B cell (primary cell): Measurements from ENCODE around the gene OR51I2. TPM values are rescaled to one million over a fixed set of nuclear protein-coding genes. Genes with fewer than 3 reads are reported as not detected.

Source experiments
- ATAC-seq: fragments of 200-7000 bp; cut with Tn5 transposase; one replicate; pipeline ENCODE4 v1.10.0; 2021; ENCODE audit warnings: low read depth, mild to moderate bottlenecking, moderate number of reproducible peaks, moderate library complexity
- CTCF ChIA-PET: fragments of 350-600 bp; sonication (Branson Sonifier 250); formaldehyde crosslinking; loops from one replicate; lab custom pipeline; 2021; ENCODE audit warnings: antibody characterized with exemption, inconsistent platforms; lab: Charles Lee
- POLR2A ChIA-PET: fragments of 350-600 bp; sonication (Branson Sonifier 250); formaldehyde crosslinking; loops from one replicate; lab custom pipeline; 2021; ENCODE audit warnings: antibody characterized with exemption; lab: Charles Lee
- DNase-seq: peaks from one replicate; pipeline ENCODE4 v3.0.0; 2013
- H2AFZ ChIP-seq: 2 replicates; pipeline ENCODE4 v1.6.1; 2012; ENCODE audit warnings: mild to moderate bottlenecking, low read depth, low read length; ENCODE audit not compliant: insufficient read depth, poor library complexity, severe bottlenecking
- H3K27ac ChIP-seq, 2 donors: 1 replicate in 1 of 2; 2 replicates in 1 of 2; pipeline ENCODE4 v1.5.1; 2012 to 2013; ENCODE audit warnings: low read length in 2 of 2, mild to moderate bottlenecking in 2 of 2, moderate library complexity in 1 of 2
- H3K27me3 ChIP-seq, 4 experiments: fragments of 200-600 bp in 1 of 4; sonication (generic) in 1 of 4; replicated peaks in 1 of 4; 1 replicate in 2 of 4; 2 replicates in 2 of 4; pipeline versions ENCODE4 v1.6.1 to v1.7.0; 2013 to 2016; ENCODE audit warnings: low read length in 3 of 4, mild to moderate bottlenecking in 2 of 4, mixed read lengths in 1 of 4, moderate library complexity in 1 of 4; ENCODE audit not compliant: insufficient read depth in 4 of 4, control insufficient read depth in 3 of 4; ENCODE audit errors: control extremely low read depth in 1 of 4
- H3K36me3 ChIP-seq, 2 experiments: replicated peaks in 1 of 2; 1 replicate in 1 of 2; 2 replicates in 1 of 2; pipeline versions ENCODE4 v1.6.1 to v1.7.1; 2013; ENCODE audit warnings: low read length in 1 of 2; ENCODE audit not compliant: insufficient read depth in 2 of 2, control insufficient read depth in 1 of 2; ENCODE audit errors: control extremely low read depth in 1 of 2, extremely low read depth in 1 of 2
- H3K4me1 ChIP-seq, 2 donors: fragments of 200-600 bp in 1 of 2; sonication (generic) in 1 of 2; 1 replicate in 1 of 2; 2 replicates in 1 of 2; pipeline versions ENCODE4 v1.5.1 to v1.6.1; 2013 to 2017; ENCODE audit warnings: low read length in 2 of 2; ENCODE audit not compliant: control insufficient read depth in 2 of 2, insufficient read depth in 2 of 2
- H3K4me2 ChIP-seq: replicated peaks from 2 replicates; pipeline ENCODE3; 2012; ENCODE audit warnings: mild to moderate bottlenecking, low read depth, low read length; ENCODE audit not compliant: poor library complexity, severe bottlenecking
- H3K4me3 ChIP-seq, 5 experiments: fragments of 200-600 bp in 1 of 5; sonication (generic) in 1 of 5; 1 replicate in 3 of 5; 2 replicates in 2 of 5; pipeline versions ENCODE4 v1.5.1 to v1.7.0; 2011 to 2016; ENCODE audit warnings: low read length in 4 of 5, mild to moderate bottlenecking in 4 of 5, low read depth in 2 of 5, control low read depth in 1 of 5, moderate library complexity in 1 of 5; ENCODE audit not compliant: insufficient read depth in 1 of 5; ENCODE audit errors: control extremely low read depth in 1 of 5, extremely low read depth in 1 of 5
- H3K79me2 ChIP-seq: fragments of 200-600 bp; sonication (generic); one replicate; pipeline ENCODE4 v1.6.0; 2016; ENCODE audit warnings: low read length; ENCODE audit not compliant: control insufficient read depth, insufficient read depth
- H3K9ac ChIP-seq: fragments of 200-600 bp; sonication (generic); 2 replicates; pipeline ENCODE4 v1.6.1; 2017; ENCODE audit warnings: mild to moderate bottlenecking, low read length, moderate library complexity
- H3K9me3 ChIP-seq, 3 donors: one replicate each; pipeline versions ENCODE4 v1.6.1 to v1.7.1; 2013; ENCODE audit warnings: low read length in 2 of 3; ENCODE audit not compliant: control insufficient read depth in 2 of 3, insufficient read depth in 1 of 3; ENCODE audit errors: control extremely low read depth in 1 of 3
- H4K20me1 ChIP-seq: 2 replicates; pipeline ENCODE4 v1.6.0; 2012; ENCODE audit warnings: mild to moderate bottlenecking, low read length; ENCODE audit not compliant: insufficient read depth, control insufficient read depth, poor library complexity, severe bottlenecking
- H3K27ac Mint-ChIP-seq: one replicate; pipeline ENCODE4 v1.8.0; 2021; ENCODE audit warnings: mixed read lengths
- H3K27me3 Mint-ChIP-seq: one replicate; pipeline ENCODE4 v1.8.0; 2021; ENCODE audit warnings: mixed read lengths
- H3K4me1 Mint-ChIP-seq: one replicate; pipeline ENCODE4 v1.8.0; 2021; ENCODE audit warnings: mixed read lengths
- H3K4me3 Mint-ChIP-seq: one replicate; pipeline ENCODE4 v1.8.0; 2021; ENCODE audit warnings: mixed read lengths
- H3K9me3 Mint-ChIP-seq: one replicate; pipeline ENCODE4 v1.8.0; 2022; ENCODE audit warnings: mixed read lengths; ENCODE audit not compliant: insufficient read depth
- CTCF ChIP-seq: fragments of 200-600 bp; IDR thresholded peaks from one replicate; pipeline ENCODE4 v1.8.0; 2022; ENCODE audit warnings: antibody characterized with exemption, mild to moderate bottlenecking
- EZH2 ChIP-seq: IDR thresholded peaks from 2 replicates; pipeline ENCODE4 v1.6.1; 2012; ENCODE audit warnings: borderline replicate concordance, low read depth, mild to moderate bottlenecking, moderate library complexity, low read length; ENCODE audit not compliant: insufficient read depth, poor library complexity, severe bottlenecking
- WGBS: methylation state at CpG from one replicate; pipeline ENCODE4 v1.1.5; 2013; ENCODE audit warnings: missing lambda C conversion rate; ENCODE audit not compliant: insufficient coverage; 5-methylcytosine and 5-hydroxymethylcytosine counted together
- intact Hi-C: fragments of 100-400 bp; cut with micrococcal nuclease; formaldehyde crosslinking; loops from one replicate; pipeline ENCODE4 v1.10.0; 2022
- polyA plus RNA-seq: library from polyadenylated mRNA; depleted of rRNA; stranded (reverse); fragments of >200 nt; gene quantifications from 2 replicates; pipeline ENCODE4 v1.2.3, GENCODE V29; 2012
- total RNA-seq, 2 donors: library from RNA; stranded (reverse); fragments of 120-200 nt in 1 of 2; gene quantifications; 1 replicate in 1 of 2; 2 replicates in 1 of 2; pipeline versions ENCODE4 v1.2.3 to v1.2.4, GENCODE V29; 2013 to 2022

Gene OR51I2
- total and polyA plus RNA-seq, 2 donors (not counting 1 experiment from before 2014, with no cell fraction given), result not detected

DNA sequence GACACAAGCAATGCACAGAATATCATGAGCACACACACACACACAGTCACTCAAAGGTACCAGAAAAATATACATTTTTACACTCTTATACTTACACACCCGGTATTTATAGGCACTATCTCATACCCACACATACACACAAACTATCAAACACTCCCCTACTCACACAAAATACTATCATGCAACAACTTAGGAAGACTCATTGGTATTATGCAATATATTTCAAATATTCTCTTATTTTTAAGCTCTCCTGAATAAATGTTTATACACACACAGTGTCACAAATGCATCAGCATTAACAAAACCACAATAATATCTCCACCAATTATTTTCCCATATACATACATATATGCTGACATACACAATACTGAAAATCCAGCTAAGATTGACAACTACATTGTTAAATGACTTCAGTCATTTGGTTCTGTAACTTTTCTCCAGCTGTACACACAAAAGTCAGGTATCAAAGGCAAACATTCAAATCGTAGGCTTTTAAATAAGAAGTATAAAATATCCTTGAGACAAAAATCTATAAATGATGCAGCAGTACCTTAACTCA lies 5.2 kb upstream of the OR51I2 start:
- TF ChIP-seq CTCF, result no peak
- no peak for TF ChIP-seq EZH2
- DNase-seq (no peak), ATAC-seq (no peak)
- intact Hi-C loops, result no loop called here
- no peak overlapping the region for H3K4me2 ChIP-seq
- H3K4me3 ChIP-seq, result no peak overlapping the region
- no peak overlapping the region for H3K27ac ChIP-seq
- H2AFZ ChIP-seq, result no peak overlapping the region
- ChIA-PET CTCF (no interaction called here), POLR2A (no interaction called here)
- WGBS, result 80% methylated on average over 1 of the region's 2 CpGs
- no peaks in the 10 kb centered on the region for H3K36me3 ChIP-seq
- no peaks in the 10 kb centered on the region for H3K79me2 ChIP-seq
- no peak overlapping the region for H3K9ac ChIP-seq
- no peaks in the 10 kb centered on the region for H4K20me1 ChIP-seq
- H3K27me3 ChIP-seq, result no peaks in the 10 kb centered on the region
- no peaks in the 10 kb centered on the region for H3K9me3 ChIP-seq
- Mint-ChIP-seq H3K27me3 (peaks cover 31% of the 10 kb centered on the region), H3K4me1 (no peaks in the 10 kb centered on the region), H3K9me3 (no peaks in the 10 kb centered on the region), H3K4me3 (no peak overlapping the region), H3K27ac (no peak overlapping the region)
- no peaks in the 10 kb centered on the region for H3K4me1 ChIP-seq

DNA sequence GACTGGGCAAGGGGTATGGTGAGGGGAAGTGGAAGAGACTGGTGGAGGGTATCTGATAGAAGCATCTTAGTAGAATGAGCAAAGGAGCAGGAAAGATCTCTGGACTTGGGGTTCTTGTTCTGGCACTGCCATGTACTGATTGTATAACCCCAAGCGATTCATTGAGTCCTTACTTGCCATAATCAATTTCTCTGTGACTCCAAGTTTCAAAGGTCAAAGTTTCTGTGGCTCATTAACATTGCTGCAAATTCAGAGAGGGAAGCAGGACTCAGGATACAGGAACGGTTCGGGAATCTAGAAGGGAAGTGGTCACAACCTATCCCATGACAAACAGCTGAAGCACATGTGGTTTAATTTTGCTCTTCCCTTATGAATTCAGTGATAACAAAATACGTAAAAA lies 309 bp downstream of the OR51I2 start:
- DNase-seq, result no peak
- intact Hi-C loops, result no loop called here
- ChIA-PET CTCF (no interaction called here), POLR2A (no interaction called here)
- Mint-ChIP-seq H3K4me1 (no peaks in the 10 kb centered on the region), H3K9me3 (no peaks in the 10 kb centered on the region), H3K4me3 (no peak overlapping the region), H3K27me3 (peaks cover 12% of the 10 kb centered on the region), H3K27ac (no peak overlapping the region)
- no peak overlapping the region for H3K9ac ChIP-seq
- H3K4me3 ChIP-seq, result no peak overlapping the region
- no peak for TF ChIP-seq EZH2
- no peak for TF ChIP-seq CTCF
- H3K27me3 ChIP-seq, result no peaks in the 10 kb centered on the region
- H3K9me3 ChIP-seq, result no peaks in the 10 kb centered on the region
- no peak overlapping the region for H3K4me2 ChIP-seq
- no peak for ATAC-seq
- no peak overlapping the region for H3K27ac ChIP-seq
- H3K79me2 ChIP-seq, result no peaks in the 10 kb centered on the region
- 100% methylated on average over 1 of the region's 4 CpGs for WGBS
- H3K36me3 ChIP-seq, result no peaks in the 10 kb centered on the region
- H4K20me1 ChIP-seq, result no peaks in the 10 kb centered on the region
- no peaks in the 10 kb centered on the region for H3K4me1 ChIP-seq
- H2AFZ ChIP-seq, result no peak overlapping the region
